ENCODE results near the gene ANKEF1.
"Not testable (repeated sequence)": the region's sequence is repeated elsewhere in the genome, so short reads cannot be mapped to it uniquely, and the experiment has no call there.

ANKEF1 gene

DNA sequence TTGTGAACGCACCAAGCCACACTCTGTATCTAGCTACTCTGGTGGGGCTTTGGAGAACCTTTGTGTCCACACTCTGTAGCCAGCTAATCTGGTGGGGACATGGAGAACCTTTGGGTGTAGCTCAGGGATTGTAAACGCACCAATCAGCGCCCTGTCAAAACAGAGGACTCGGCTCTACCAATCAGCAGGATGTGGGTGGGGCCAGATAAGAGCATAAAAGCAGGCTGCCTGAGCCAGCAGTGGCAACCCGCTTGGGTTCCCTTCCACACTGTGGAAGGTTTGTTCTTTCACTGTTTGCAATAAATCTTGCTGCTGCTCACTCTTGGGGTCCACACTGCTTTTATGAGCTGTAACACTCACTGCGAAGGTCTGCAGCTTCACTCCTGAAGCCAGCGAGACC, 2.5 kb upstream of the ANKEF1 start:
- not testable (repeated sequence) for DNase-seq (ENCODE audit: low read depth)

- DNase-seq (ENCODE audit: low read depth): no peak
Observed at GRCh38 chr20:10033905-10034650, 709 bp upstream of the ANKEF1 start.

GRCh38 chr20:10036321-10036720, 1.5 kb downstream of the ANKEF1 start:
- not testable (repeated sequence) for DNase-seq (ENCODE audit: low read depth)

DNA sequence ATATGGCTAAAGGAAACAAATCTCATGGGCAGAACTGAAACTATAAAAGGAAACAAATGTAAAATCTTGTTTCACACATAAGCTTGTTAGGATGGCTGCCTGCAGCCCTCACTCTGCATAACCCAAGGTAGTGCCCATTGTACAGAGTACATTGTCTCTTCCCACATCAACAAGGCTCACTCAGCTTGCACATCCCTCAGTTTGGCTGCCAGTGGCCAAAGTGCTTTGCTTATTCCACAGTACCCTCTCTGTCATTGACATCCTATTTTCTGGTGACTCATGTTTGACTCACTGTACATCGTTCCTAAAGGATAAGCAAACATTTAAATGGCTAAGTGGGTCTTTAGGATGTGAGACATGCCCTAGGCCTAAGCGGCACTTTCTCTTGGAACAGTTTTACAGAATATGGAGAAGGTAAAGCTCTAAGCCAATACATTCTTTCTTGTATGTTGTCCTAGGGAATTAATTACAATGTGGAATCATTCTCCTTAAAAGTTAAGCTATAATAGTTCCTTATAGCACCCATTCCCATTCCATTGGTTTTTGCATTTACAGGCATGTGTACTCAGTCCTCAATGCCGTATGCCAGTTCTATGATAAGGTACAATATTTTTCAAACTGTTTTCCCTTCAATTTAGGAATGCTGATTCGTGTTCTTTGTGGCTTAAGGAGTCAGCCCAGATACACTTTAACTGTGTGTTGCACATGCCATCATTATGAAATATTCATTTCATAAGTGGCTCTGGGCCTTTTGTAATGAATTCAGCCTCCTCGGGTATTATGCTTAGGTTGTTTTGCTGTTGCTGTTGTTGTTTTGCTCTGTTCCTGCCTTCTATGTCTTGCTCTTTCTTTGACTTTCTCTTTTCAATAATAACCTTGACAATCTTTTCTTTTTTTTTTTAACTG, 5.5 kb downstream of the ANKEF1 start:
- no peak for DNase-seq (ENCODE audit: low read depth)

GRCh38 chr20:10042086-10042485, 7.3 kb downstream of the ANKEF1 start:
- DNase-seq (ENCODE audit: low read depth): no peak

- no peak for DNase-seq (ENCODE audit: low read depth)
Observed at GRCh38 chr20:10047427-10047826, 12.6 kb downstream of the ANKEF1 start.

- DNase-seq (ENCODE audit: low read depth): no peak
Observed at GRCh38 chr20:10051185-10051584, 16.4 kb downstream of the ANKEF1 start.

GRCh38 chr20:10059006-10059405, 24.2 kb downstream of the ANKEF1 start:
- no peak for DNase-seq (ENCODE audit: low read depth)

- no peak for DNase-seq (ENCODE audit: low read depth)
Observed at GRCh38 chr20:10060226-10060625, 25.4 kb downstream of the ANKEF1 start.

- DNase-seq (ENCODE audit: low read depth): no peak
Observed at GRCh38 chr20:10061641-10062040, 26.9 kb downstream of the ANKEF1 start.

- DNase-seq (ENCODE audit: low read depth): no peak
Observed at GRCh38 chr20:10063482-10063881, 28.7 kb downstream of the ANKEF1 start.

- DNase-seq (ENCODE audit: low read depth): no peak
Observed at GRCh38 chr20:10064611-10065010, 29.8 kb downstream of the ANKEF1 start.

GRCh38 chr20:10065154-10065833, 30.5 kb downstream of the ANKEF1 start:
- DNase-seq (ENCODE audit: low read depth): no peak

DNA sequence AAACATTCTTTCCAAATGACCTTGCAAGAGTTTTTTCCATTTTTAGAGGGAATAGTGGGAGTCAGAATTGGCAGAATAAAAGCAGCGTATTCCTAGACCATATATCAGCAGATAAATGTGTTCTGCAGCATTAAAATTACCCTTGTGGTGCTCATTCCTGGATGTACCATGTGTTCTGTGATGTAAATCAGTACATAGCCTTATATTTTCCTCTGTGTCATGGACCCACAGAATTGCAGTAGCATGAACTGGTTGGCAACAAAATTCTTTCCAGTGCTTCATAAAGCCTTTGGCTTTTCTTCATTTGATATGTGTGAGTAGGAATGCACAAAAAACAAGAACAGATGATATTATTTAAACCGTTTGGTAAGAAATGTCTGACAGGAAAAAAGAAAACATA, 32.5 kb downstream of the ANKEF1 start:
- DNase-seq (ENCODE audit: low read depth): no peak

- DNase-seq (ENCODE audit: low read depth): no peak
Observed at GRCh38 chr20:10074513-10074912, 39.7 kb downstream of the ANKEF1 start.

GRCh38 chr20:10075606-10076005, 40.8 kb downstream of the ANKEF1 start:
- DNase-seq (ENCODE audit: low read depth): no peak

GRCh38 chr20:10076126-10077080, 41.6 kb downstream of the ANKEF1 start:
- DNase-seq (ENCODE audit: low read depth): no peak

DNA sequence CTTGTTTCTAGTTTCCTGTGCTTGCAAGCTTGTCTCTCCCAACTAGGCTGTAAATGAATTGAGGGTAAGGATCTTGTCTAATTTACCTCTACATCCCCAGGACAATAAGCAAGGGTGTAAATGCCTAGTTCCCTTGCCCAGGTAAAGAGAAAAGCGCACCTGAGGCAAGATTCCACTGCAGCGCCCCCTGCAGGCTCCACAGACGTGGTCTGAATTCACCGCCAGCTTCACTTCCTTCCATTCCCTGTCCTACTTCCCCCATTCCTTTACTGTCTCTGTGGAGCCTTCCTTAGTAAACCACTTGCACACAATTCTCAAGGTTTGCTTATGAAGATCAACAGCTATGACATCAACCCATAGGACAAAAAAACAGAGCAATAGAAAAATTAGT, 42.3 kb downstream of the ANKEF1 start:
- no peak for DNase-seq (ENCODE audit: low read depth)

GRCh38 chr20:10077886-10078285, 43.1 kb downstream of the ANKEF1 start:
- DNase-seq (ENCODE audit: low read depth): no peak

DNA sequence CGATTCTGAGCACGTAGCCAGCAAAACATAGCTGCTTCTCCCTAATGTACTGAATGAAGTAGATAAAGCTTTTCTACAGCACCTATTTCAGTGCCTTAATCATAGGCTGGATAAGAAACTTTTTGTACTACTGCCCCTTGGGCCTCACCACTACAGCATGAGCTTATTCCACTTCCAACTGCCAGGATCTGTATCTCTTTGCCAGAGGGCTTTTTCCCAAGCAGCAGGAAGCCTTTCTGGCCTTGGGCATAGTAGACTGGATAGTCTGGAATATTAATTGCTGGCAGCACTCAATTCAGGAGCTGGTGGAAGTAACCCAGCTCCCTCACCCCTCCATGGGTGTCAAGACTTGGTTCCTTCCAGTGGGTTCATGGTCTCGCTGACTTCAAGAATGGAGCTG, 43.6 kb downstream of the ANKEF1 start:
- no peak for DNase-seq (ENCODE audit: low read depth)

DNA sequence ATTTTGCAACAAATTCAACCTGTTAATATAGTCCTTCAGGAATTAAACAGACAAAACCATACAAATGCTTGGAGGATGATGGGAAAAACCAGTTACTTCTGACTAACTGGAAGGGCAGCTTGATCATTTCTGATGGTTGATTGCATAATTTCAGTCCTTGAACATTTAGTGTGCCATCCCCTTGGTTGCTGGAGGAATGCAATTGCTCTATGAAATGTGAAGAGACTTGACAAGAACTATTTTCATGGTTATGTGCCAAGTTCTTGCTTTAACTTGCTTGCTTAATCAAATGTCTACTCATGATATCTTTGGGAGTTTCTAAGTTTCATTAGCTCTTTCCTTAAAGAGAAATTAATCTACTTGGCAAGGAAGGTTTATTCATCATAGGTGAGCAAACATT, 45.2 kb downstream of the ANKEF1 start:
- no peak for DNase-seq (ENCODE audit: low read depth)

DNA sequence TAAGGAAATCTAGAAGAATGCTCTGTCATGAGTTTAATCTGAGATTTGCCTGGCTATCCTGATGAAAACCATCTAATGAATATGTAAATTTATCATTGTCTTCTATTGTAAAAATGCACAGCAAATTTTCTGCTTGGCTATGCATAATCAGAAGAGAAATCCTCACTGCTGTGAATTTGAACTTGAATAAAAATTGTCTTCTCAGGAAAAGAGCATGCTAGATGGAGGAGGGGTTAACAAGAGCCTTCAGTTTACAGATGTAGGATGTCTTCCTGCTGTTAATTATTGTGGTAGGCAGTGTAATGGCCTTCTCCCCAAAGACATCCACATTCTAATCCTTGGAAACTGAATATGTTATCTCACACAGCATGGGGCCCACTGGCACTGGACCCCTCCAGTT, 45.8 kb downstream of the ANKEF1 start:
- DNase-seq (ENCODE audit: low read depth): no peak
